ENCODE data around the gene ARMS2. TPM values are rescaled to one million over a fixed set of nuclear protein-coding genes. Genes with fewer than 3 reads are reported as not detected.

ARMS2 gene
- total and polyA plus RNA-seq, 12 donors, result 0.33 to 1.3 (median 0.94) TPM; not detected in 8

- Histone ChIP-seq H3K9me3 (no peaks in the 10 kb centered on the region), H3K36me3 (peaks cover 0 to 3% (median 0%) of the 10 kb centered on the region in 9 donors), H3K4me1 (peaks cover 8 to 23% (median 21%) of the 10 kb centered on the region in 9 donors), H3K27ac (no peak overlapping the region), H3K27me3 (no peaks in the 10 kb centered on the region), H3K4me3 (no peak overlapping the region)
- no peak for ATAC-seq
- no peak for DNase-seq
- 91% methylated on average over 10 of the region's 10 CpGs for WGBS, 2 donors
- TF ChIP-seq CTCF (IDR thresholded peaks at IDR 0.05), result no peak
- intact Hi-C loops (cut with DNase I), result no loop called here
Measured at GRCh38 chr10:122480146-122480833, 25.8 kb downstream of the ARMS2 start.

DNA sequence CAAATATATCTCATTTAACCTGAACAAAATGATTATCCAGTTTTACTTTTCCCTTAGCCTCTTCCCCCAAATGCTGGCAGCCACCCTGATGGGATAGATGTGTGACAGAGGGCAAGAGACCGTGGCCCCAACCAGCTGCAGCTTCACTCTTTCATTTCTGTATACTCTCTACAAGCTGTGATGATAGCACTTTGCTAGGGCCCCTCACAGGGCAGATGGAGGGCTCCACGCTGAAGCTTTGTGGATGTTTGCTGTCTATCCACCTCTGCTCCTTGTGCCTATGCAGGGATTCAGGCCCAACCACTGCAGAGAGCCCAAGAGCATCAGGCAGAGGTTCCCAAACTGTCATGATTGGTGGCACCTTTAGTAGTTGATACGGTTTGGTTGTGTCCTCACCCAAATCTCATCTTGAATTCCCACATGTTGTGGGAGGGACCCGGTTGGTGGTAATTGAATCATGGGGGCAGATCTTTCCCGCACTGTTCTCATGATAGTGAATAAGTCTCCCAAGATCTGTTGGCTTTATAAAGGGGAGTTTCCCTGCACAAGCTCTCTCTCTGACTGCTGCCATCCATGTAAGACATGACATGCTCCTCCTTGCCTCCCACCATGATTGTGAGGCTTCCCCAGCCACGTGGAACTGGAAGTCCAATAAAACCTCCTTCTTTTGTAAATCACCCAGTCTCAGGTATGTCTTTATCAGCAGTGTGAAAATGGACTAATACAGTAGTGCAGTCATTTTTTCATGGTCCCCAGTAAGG is 27.0 kb downstream of the ARMS2 start:
- ATAC-seq (no peak), DNase-seq (no peak)
- H3K4me1 ChIP-seq, result peaks cover 3 to 23% (median 21%) of the 10 kb centered on the region in 9 donors
- H3K27me3 ChIP-seq, result no peaks in the 10 kb centered on the region
- WGBS, 2 donors, result 95 to 96% methylated on average over 6 of the region's 6 CpGs
- H3K9me3 ChIP-seq, result no peaks in the 10 kb centered on the region
- intact Hi-C loops (cut with DNase I), result no loop called here
- no peak for TF ChIP-seq CTCF (IDR thresholded peaks at IDR 0.05)
- H3K27ac ChIP-seq, result no peak overlapping the region
- H3K4me3 ChIP-seq, result no peak overlapping the region
- H3K36me3 ChIP-seq, result peaks cover 0 to 3% (median 0%) of the 10 kb centered on the region in 9 donors

- DNase-seq (no peak), ATAC-seq (no peak)
- Histone ChIP-seq H3K4me1 (peaks cover 3 to 50% (median 43%) of the 10 kb centered on the region in 9 donors), H3K27ac (no peak overlapping the region), H3K9me3 (no peaks in the 10 kb centered on the region), H3K36me3 (peaks cover 0 to 8% (median 0%) of the 10 kb centered on the region in 9 donors), H3K27me3 (no peaks in the 10 kb centered on the region), H3K4me3 (no peak overlapping the region)
- intact Hi-C loops (cut with DNase I), result no loop called here
- no peak for TF ChIP-seq CTCF (IDR thresholded peaks at IDR 0.05)
- WGBS, 2 donors, result 91% methylated on average over 11 of the region's 11 CpGs
Measured at GRCh38 chr10:122484276-122485060, 30.0 kb downstream of the ARMS2 start.

GRCh38 chr10:122485670-122486069 is 31.2 kb downstream of the ARMS2 start:
- Histone ChIP-seq H3K9me3 (no peaks in the 10 kb centered on the region), H3K27ac (peak overlapping the region in 3 of 10 donors; percentile 26 to 46 (median 44)), H3K4me3 (no peak overlapping the region), H3K27me3 (no peaks in the 10 kb centered on the region), H3K4me1 (peaks cover 3 to 50% (median 43%) of the 10 kb centered on the region in 9 donors), H3K36me3 (peaks cover 0 to 20% (median 0%) of the 10 kb centered on the region in 9 donors)
- TF ChIP-seq CTCF (IDR thresholded peaks at IDR 0.05), result no peak
- intact Hi-C loops (cut with DNase I), result no loop called here
- WGBS, 2 donors, result 7 to 12% methylated on average over 5 of the region's 5 CpGs
- no peak for DNase-seq
- peak; percentile 50 to 84 (median 73) for ATAC-seq
